Hair follicular keratinocyte (primary cell): ENCODE measurements around the gene PLCG1. TPM values are rescaled to one million over a fixed set of nuclear protein-coding genes. Genes with fewer than 3 reads are reported as not detected.

ENCODE experiments used
- total RNA-seq: library from RNA; depleted of rRNA; stranded (reverse); fragments of >200 nt; gene quantifications from 2 replicates; pipeline ENCODE4 v1.2.3, GENCODE V29; 2015

PLCG1 gene
- 23.5 and 40.4 TPM in 2 replicates for total RNA-seq

DNA sequence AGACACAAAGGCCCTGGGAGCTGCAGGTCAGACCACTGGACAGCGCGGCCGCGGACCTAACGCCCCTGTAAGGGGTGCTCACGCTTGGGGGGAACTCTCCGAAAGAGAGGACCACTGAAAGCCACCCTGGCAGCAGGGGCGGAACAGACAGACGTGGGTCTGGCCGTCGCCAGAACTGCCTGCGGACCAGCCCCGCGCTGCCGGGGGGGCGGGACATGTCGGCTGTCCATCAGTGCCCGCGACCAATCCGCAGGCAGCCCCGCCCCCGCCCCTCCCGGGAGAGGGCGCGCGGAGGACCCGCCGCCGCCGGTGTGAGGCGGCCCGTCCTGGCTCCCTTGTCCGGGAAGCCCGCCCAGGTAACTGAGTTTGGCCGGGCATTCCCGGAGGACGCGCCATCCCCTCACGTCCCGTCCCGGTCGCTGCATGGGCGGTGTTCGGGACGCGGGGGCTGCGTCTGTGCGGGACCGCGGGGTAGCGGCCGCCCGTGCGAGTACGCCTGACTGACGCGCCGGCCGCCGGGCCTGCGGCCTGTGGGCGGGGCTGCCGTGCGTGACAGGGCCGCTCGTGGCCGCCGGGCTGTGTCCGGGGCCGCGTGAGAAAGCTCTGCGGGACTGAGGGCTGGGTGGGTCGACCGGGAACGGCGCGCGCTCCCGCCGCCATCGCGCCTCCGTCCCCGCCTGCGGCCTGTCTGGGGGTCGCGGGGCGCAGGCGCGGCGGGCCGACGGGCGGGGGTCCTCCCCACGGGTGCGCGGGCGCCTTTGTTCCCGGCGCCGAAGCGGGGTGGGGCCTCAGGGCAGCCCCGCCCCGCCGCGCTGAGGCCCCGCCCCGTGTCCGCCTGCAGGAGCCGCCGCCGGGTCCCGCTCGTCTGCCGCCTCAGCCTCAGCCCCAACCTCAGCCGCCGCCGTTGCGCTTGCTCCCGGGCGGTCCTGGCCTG lies at the start of gene PLCG1:
Gene PLCG1 (plus strand): TSS at position 864 of the 934 bp plus-strand sequence. CDS start 99 bp downstream, outside the sequence.

Other genes with a start within 250 kb of the PLCG1 start
- 19.1 and 19.2 TPM in 2 replicates for gene TOP1, start 108.7 kb upstream of the PLCG1 start, total RNA-seq
- 7.9 and 9.7 TPM in 2 replicates for gene ZHX3, start 180.2 kb downstream of the PLCG1 start, total RNA-seq
- 9.3 and 16.2 TPM in 2 replicates for gene LPIN3, start 203.3 kb downstream of the PLCG1 start, total RNA-seq
- gene EMILIN3, start 229.3 kb downstream of the PLCG1 start, total RNA-seq = 0.04 TPM in 1 of 2 replicates, not detected in the other